ENCODE data around the gene NR2F2.

Gene NR2F2

DNA sequence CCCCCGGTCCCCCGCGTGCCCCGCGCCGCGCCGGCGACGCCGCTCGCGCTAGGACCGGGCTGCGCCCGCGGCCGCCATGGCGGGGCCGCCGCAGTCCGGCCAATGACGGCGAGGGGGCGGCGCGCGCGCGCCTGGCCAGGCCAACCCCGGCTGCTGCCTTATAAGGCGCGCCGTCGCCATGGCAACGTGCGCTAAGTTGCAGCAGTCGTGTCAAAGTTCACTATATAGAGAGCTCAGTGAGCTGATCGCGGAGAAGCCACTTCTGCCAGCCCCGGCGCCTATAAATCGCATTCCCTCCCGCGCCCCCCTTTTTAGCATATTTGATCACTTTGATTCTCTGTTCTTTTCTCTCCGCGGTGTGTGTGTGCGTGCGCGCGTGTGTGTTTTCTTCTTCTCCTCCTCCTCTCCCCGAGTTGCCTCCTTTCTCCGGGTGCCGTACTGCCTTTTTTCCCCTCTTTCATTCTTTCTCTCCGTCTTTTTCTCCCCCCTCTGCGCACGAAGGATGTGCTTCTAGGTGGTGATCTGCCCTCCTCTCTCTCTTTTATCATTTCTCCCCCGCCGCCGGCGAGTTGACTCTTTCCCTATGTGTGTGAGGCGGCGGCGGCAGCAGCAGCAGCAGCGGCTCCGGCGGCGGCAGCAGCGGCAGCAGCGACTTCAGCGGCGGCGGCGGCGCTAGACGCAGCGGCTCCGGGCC is at the start of gene NR2F2:
Gene NR2F2 (plus strand): TSS at position 251 of the 694 bp plus-strand sequence. CDS start 1,406 bp downstream, outside the sequence.
- Mint-ChIP-seq H3K36me3 (ENCODE audit: low read depth) (peaks cover 5% of the 10 kb centered on the region), H3K27ac (peak within 1 kb of the TSS; percentile 70), H3K4me1 (peaks cover 26% of the 10 kb centered on the region), H3K9me3 (peaks cover 5% of the 10 kb centered on the region), H3K4me3 (peak within 1 kb of the TSS; percentile 80), H3K27me3 (peaks cover 86% of the 10 kb centered on the region)
- DNase-seq = peak; percentile 36
- peak; percentile 70 for ATAC-seq

GRCh38 chr15:96285305-96285704 is 45.2 kb upstream of the NR2F2 start:
- Mint-ChIP-seq H3K36me3 (ENCODE audit: low read depth) (no peaks in the 10 kb centered on the region), H3K4me3 (no peak overlapping the region), H3K27ac (no peak overlapping the region), H3K4me1 (no peaks in the 10 kb centered on the region), H3K27me3 (peaks cover 5% of the 10 kb centered on the region), H3K9me3 (peaks cover 18% of the 10 kb centered on the region)
- ATAC-seq (no peak), DNase-seq (no peak)

DNA sequence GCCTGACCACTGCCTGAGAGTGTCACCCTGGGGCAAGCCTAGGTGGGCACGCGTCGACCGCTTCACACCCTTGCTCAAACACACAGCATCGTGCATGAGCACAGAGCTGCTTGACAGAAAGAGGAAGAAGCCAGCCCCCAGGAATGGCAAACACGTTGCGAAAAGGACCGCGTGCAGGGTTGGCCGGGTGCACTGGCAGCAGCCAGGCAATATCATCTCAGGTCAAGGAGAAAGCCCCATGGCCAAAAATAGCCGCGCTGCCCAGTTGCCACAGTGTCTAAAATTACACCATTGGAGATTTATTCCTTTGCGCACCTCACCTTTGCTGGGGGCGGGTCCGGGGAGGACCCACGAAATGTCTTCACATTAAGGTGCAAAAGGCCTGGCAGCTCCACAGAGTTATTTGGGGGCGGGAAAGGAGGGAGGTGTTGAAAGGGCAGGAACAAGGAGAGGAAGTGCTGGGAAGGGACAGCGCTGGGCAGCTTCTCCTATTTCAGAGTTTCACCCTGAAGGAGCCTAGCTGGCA is 44.7 kb upstream of the NR2F2 start:
- peaks cover 5% of the 10 kb centered on the region for H3K27me3 Mint-ChIP-seq
- no peak for DNase-seq
- H3K27ac Mint-ChIP-seq = no peak overlapping the region
- H3K4me3 Mint-ChIP-seq = no peak overlapping the region
- H3K4me1 Mint-ChIP-seq = no peaks in the 10 kb centered on the region
- no peaks in the 10 kb centered on the region for H3K36me3 Mint-ChIP-seq (ENCODE audit: low read depth)
- peaks cover 18% of the 10 kb centered on the region for H3K9me3 Mint-ChIP-seq
- no peak for ATAC-seq

- no peak for ATAC-seq
- Mint-ChIP-seq H3K4me1 (no peaks in the 10 kb centered on the region), H3K4me3 (no peak overlapping the region), H3K27me3 (peaks cover 14% of the 10 kb centered on the region), H3K9me3 (peaks cover 4% of the 10 kb centered on the region), H3K36me3 (ENCODE audit: low read depth) (no peaks in the 10 kb centered on the region), H3K27ac (no peak overlapping the region)
- DNase-seq = no peak
Observed at GRCh38 chr15:96290679-96291078, 39.8 kb upstream of the NR2F2 start.

- peaks cover 12% of the 10 kb centered on the region for H3K27me3 Mint-ChIP-seq
- no peaks in the 10 kb centered on the region for H3K4me1 Mint-ChIP-seq
- peaks cover 12% of the 10 kb centered on the region for H3K9me3 Mint-ChIP-seq
- no peak overlapping the region for H3K4me3 Mint-ChIP-seq
- no peak for DNase-seq
- no peak overlapping the region for H3K27ac Mint-ChIP-seq
- no peaks in the 10 kb centered on the region for H3K36me3 Mint-ChIP-seq (ENCODE audit: low read depth)
- ATAC-seq = no peak
Observed at GRCh38 chr15:96292635-96293034, 37.9 kb upstream of the NR2F2 start.

DNA sequence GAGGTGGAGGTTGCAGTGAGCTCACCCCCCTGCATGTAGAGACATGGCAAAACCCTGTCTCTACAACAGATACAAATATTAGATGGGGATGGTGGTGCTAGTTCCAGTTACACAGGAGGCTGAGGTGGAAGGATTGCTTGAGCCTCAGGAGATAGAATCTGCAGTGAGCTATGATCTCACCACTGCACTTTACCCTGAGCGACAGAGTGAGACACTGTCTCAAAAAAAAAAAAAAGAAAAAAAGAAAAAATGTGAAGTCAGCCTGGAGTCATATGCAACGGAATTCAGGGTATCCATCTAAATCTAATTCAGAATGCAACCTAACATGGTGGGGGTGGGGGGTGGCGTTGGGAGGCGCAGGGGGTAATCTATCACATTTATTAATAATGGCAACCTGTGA is 37.1 kb upstream of the NR2F2 start:
- no peak for DNase-seq
- no peak for ATAC-seq
- Mint-ChIP-seq H3K36me3 (ENCODE audit: low read depth) (no peaks in the 10 kb centered on the region), H3K4me3 (no peak overlapping the region), H3K9me3 (peaks cover 17% of the 10 kb centered on the region), H3K27me3 (peaks cover 13% of the 10 kb centered on the region), H3K27ac (no peak overlapping the region), H3K4me1 (no peaks in the 10 kb centered on the region)

DNA sequence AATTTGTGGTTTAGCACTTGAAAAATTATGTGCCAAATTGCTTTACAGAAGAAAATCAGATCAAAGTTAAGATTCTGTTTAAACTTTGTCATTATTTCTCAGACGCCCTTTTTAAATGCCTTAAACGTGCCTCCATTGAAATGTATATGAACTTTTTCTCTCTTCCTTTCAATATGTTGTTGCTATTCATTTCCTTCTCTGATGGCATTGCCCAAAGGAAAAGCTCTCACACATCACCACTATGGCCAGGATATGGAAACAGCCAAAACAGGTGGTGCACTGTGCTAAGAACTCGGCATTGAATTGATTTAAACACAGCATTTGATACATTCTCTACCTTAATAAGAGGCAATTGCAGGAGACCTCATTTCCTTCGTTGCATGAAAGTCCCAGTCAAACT is 35.7 kb upstream of the NR2F2 start:
- no peak for ATAC-seq
- no peaks in the 10 kb centered on the region for H3K36me3 Mint-ChIP-seq (ENCODE audit: low read depth)
- peaks cover 13% of the 10 kb centered on the region for H3K27me3 Mint-ChIP-seq
- H3K4me1 Mint-ChIP-seq = no peaks in the 10 kb centered on the region
- no peak overlapping the region for H3K4me3 Mint-ChIP-seq
- no peak overlapping the region for H3K27ac Mint-ChIP-seq
- H3K9me3 Mint-ChIP-seq = peaks cover 20% of the 10 kb centered on the region
- no peak for DNase-seq

DNA sequence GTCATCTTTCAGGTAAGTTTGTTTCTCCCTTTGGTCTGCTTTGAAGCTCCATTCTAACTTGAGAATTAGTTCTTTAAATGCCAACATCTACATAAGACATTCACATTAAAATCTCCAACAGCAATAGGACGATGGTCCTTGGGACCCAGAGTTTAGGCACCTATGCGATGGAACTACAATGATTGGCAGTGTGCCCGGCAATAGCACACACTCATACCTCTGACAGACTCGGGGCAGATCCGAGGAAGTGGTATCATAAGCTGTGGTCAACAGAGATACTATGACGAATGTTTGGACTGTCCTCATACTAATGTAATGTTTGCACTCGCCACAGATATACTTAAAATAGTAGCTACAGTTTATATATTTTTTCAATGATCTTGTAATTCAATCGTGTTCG is 34.2 kb upstream of the NR2F2 start:
- H3K36me3 Mint-ChIP-seq (ENCODE audit: low read depth) = no peaks in the 10 kb centered on the region
- peaks cover 18% of the 10 kb centered on the region for H3K27me3 Mint-ChIP-seq
- no peaks in the 10 kb centered on the region for H3K4me1 Mint-ChIP-seq
- H3K9me3 Mint-ChIP-seq = peaks cover 20% of the 10 kb centered on the region
- DNase-seq = no peak
- no peak overlapping the region for H3K4me3 Mint-ChIP-seq
- H3K27ac Mint-ChIP-seq = no peak overlapping the region
- no peak for ATAC-seq

DNA sequence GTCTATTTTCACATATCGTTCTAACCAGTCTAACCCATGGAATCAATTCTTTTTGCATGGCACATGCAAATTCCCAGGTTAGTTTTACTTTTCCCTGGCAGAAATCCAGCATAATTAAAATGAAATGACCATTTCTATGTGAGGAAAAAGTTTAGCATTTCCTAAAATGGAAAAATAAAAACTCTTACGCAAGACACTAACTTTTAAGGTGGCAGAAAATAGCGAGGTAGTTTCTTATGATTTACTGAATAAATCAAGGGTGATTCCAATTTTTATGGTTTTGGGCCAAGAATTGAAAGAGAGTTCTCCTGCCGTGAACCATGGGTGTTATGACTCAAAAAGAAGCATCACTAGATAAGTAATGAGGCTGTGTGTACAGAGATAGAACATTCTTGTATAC is 32.7 kb upstream of the NR2F2 start:
- no peak for ATAC-seq
- no peaks in the 10 kb centered on the region for H3K4me1 Mint-ChIP-seq
- no peak overlapping the region for H3K27ac Mint-ChIP-seq
- DNase-seq = no peak
- peaks cover 12% of the 10 kb centered on the region for H3K27me3 Mint-ChIP-seq
- no peaks in the 10 kb centered on the region for H3K36me3 Mint-ChIP-seq (ENCODE audit: low read depth)
- H3K9me3 Mint-ChIP-seq = peaks cover 20% of the 10 kb centered on the region
- no peak overlapping the region for H3K4me3 Mint-ChIP-seq

DNA sequence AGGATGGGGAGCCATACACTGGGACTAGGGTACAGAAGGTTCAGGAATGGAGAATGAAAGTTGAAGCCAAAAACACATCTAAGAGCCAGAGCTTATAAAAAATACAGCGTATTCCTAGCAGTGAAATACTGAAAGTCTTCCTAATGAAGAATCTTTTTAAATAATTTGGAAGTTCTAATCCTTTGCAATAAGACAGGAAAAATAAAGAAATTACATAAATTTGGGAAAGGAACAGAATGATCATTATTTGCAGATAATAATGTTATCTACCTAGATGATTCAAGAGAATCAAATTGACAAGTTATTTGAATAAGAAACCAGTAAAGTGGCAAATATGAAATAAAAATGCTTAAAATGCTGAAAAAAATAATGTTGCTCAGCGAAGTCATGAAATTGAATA is 32.3 kb upstream of the NR2F2 start:
- ATAC-seq (no peak), DNase-seq (no peak)
- H3K4me3 Mint-ChIP-seq = no peak overlapping the region
- no peak overlapping the region for H3K27ac Mint-ChIP-seq
- peaks cover 8% of the 10 kb centered on the region for H3K27me3 Mint-ChIP-seq
- no peaks in the 10 kb centered on the region for H3K36me3 Mint-ChIP-seq (ENCODE audit: low read depth)
- H3K4me1 Mint-ChIP-seq = no peaks in the 10 kb centered on the region
- peaks cover 20% of the 10 kb centered on the region for H3K9me3 Mint-ChIP-seq

- Mint-ChIP-seq H3K9me3 (peaks cover 22% of the 10 kb centered on the region), H3K27me3 (peaks cover 8% of the 10 kb centered on the region), H3K4me1 (no peaks in the 10 kb centered on the region), H3K36me3 (ENCODE audit: low read depth) (no peaks in the 10 kb centered on the region), H3K27ac (no peak overlapping the region), H3K4me3 (no peak overlapping the region)
- DNase-seq = no peak
- ATAC-seq = no peak
Observed at GRCh38 chr15:96300836-96301235, 29.7 kb upstream of the NR2F2 start.

DNA sequence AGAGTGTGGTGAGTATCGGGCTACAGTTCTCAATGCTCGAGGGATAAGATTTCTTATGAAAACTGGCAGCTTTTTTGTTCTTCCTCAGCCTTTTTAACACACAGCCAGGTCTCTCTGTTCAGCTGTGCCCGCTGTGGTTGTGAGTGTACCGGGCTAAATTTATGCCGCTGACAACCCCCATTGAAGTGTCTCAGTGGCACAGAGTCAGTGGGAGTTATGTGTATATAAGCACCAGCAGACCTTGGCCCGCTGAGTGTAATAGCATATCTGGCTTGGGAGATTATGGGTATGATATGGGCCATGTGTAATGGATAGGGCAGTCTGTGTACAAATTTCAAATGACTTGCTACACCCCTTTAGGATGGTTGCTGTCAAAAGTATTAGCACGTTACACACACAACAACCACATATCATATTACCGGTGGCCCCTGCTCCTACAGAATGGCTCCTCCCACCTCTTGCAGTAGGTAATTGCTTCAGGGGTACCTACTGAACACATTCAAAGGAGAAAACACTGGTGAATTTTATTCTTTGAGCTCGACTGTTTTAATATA is 26.9 kb upstream of the NR2F2 start:
- Mint-ChIP-seq H3K27me3 (peaks cover 8% of the 10 kb centered on the region), H3K9me3 (peaks cover 11% of the 10 kb centered on the region), H3K4me1 (no peaks in the 10 kb centered on the region), H3K36me3 (ENCODE audit: low read depth) (no peaks in the 10 kb centered on the region), H3K27ac (no peak overlapping the region), H3K4me3 (no peak overlapping the region)
- ATAC-seq = no peak
- DNase-seq = no peak

DNA sequence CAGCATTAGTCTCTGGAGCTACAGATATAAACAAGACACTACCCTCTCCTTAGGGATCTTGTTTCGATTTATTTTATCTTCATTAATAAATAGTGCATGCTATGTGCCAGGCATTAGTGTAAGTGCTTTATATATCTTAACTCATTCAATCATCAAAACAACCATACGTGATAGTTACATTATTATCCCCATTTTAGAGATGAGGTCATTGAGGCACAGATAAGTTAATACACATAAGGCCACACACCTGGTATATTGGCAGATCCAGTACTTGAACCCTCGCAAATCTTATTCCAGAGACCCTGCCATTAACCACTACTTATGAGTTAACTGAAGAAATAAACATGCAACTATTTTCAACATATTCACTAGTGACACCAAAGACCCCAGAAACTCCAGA is 25.7 kb upstream of the NR2F2 start:
- no peak overlapping the region for H3K4me3 Mint-ChIP-seq
- ATAC-seq (no peak), DNase-seq (no peak)
- H3K27me3 Mint-ChIP-seq = peaks cover 11% of the 10 kb centered on the region
- H3K27ac Mint-ChIP-seq = no peak overlapping the region
- peaks cover 8% of the 10 kb centered on the region for H3K9me3 Mint-ChIP-seq
- H3K36me3 Mint-ChIP-seq (ENCODE audit: low read depth) = no peaks in the 10 kb centered on the region
- no peaks in the 10 kb centered on the region for H3K4me1 Mint-ChIP-seq

GRCh38 chr15:96306321-96306720 is 24.2 kb upstream of the NR2F2 start:
- ATAC-seq (no peak), DNase-seq (no peak)
- H3K36me3 Mint-ChIP-seq (ENCODE audit: low read depth) = no peaks in the 10 kb centered on the region
- no peak overlapping the region for H3K4me3 Mint-ChIP-seq
- peaks cover 8% of the 10 kb centered on the region for H3K9me3 Mint-ChIP-seq
- no peaks in the 10 kb centered on the region for H3K4me1 Mint-ChIP-seq
- H3K27me3 Mint-ChIP-seq = peaks cover 6% of the 10 kb centered on the region
- H3K27ac Mint-ChIP-seq = no peak overlapping the region

GRCh38 chr15:96307856-96308394 is 22.6 kb upstream of the NR2F2 start:
- Mint-ChIP-seq H3K27me3 (peaks cover 6% of the 10 kb centered on the region), H3K4me3 (no peak overlapping the region), H3K27ac (no peak overlapping the region), H3K36me3 (ENCODE audit: low read depth) (no peaks in the 10 kb centered on the region), H3K4me1 (no peaks in the 10 kb centered on the region), H3K9me3 (peaks cover 8% of the 10 kb centered on the region)
- DNase-seq (no peak), ATAC-seq (no peak)

Measured in activated naive CD8-positive, alpha-beta T cell treated with anti-CD3 and anti-CD28 coated beads, Interleukin-2, amount 50 U/mL, for 24 hours (primary cell).